CD4-positive, alpha-beta T cell (primary cell): Measurements from ENCODE around the gene HIGD1C. TPM values are rescaled to one million over a fixed set of nuclear protein-coding genes. Genes with fewer than 3 reads are reported as not detected.
"Not testable (repeated sequence)": the region's sequence is repeated elsewhere in the genome, so short reads cannot be mapped to it uniquely, and the experiment has no call there.

Source experiments
- ATAC-seq: fragments of 200-7000 bp; cut with Tn5 transposase; one replicate; pipeline ENCODE4 v1.10.0; 2022; ENCODE audit warnings: mild to moderate bottlenecking; ENCODE audit not compliant: poor library complexity
- CTCF ChIA-PET: fragments of 350-600 bp; sonication (Branson Sonifier 250); formaldehyde crosslinking; loops from one replicate; lab custom pipeline; 2021; ENCODE audit warnings: antibody characterized with exemption, inconsistent platforms; lab: Charles Lee
- POLR2A ChIA-PET: fragments of 350-600 bp; sonication (Branson Sonifier 250); formaldehyde crosslinking; loops from one replicate; lab custom pipeline; 2021; ENCODE audit warnings: antibody characterized with exemption, inconsistent platforms; lab: Charles Lee
- DNase-seq, 14 experiments: peaks; one replicate each; pipeline ENCODE4 v3.0.0-alpha.2; 2013 to 2020; ENCODE audit warnings: mixed read lengths in 2 of 14
- H3K27ac ChIP-seq, 2 donors: one replicate each; pipeline versions ENCODE4 v1.5.1 to v1.7.0; 2013; ENCODE audit warnings: low read length in 2 of 2, low read depth in 1 of 2, mild to moderate bottlenecking in 1 of 2
- H3K27me3 ChIP-seq, 2 experiments: 1 replicate in 1 of 2; 2 replicates in 1 of 2; pipeline versions ENCODE4 v1.6.1 to v1.7.0; 2013; ENCODE audit warnings: low read length in 2 of 2, control low read depth in 1 of 2, mild to moderate bottlenecking in 1 of 2, moderate library complexity in 1 of 2; ENCODE audit not compliant: insufficient read depth in 2 of 2, control insufficient read depth in 1 of 2
- H3K36me3 ChIP-seq: one replicate; pipeline ENCODE4 v1.6.1; 2013; ENCODE audit warnings: low read length, control low read depth; ENCODE audit not compliant: insufficient read depth
- H3K4me1 ChIP-seq: one replicate; pipeline ENCODE4 v1.6.1; 2013; ENCODE audit warnings: low read length, control low read depth; ENCODE audit not compliant: insufficient read depth
- H3K4me3 ChIP-seq: one replicate; pipeline ENCODE4 v1.5.1; 2013; ENCODE audit warnings: mild to moderate bottlenecking, low read length, moderate library complexity
- H3K9me3 ChIP-seq, 2 experiments: 1 replicate in 1 of 2; 2 replicates in 1 of 2; pipeline versions ENCODE4 v1.6.1 to v1.7.0; 2013; ENCODE audit warnings: low read length in 2 of 2, mild to moderate bottlenecking in 2 of 2, control low read depth in 1 of 2, moderate library complexity in 1 of 2; ENCODE audit not compliant: control insufficient read depth in 1 of 2, insufficient read depth in 1 of 2
- H3K27ac Mint-ChIP-seq: one replicate; pipeline ENCODE4 v1.8.0; 2020; ENCODE audit warnings: mixed read lengths
- H3K27me3 Mint-ChIP-seq: one replicate; pipeline ENCODE4 v1.8.0; 2021; ENCODE audit warnings: mixed read lengths
- H3K36me3 Mint-ChIP-seq: one replicate; pipeline ENCODE4 v1.8.0; 2021; ENCODE audit warnings: low read depth, mixed read lengths
- H3K4me1 Mint-ChIP-seq: one replicate; pipeline ENCODE4 v1.8.0; 2021; ENCODE audit warnings: low read depth, mixed read lengths
- H3K4me3 Mint-ChIP-seq: one replicate; pipeline ENCODE4 v1.8.0; 2020; ENCODE audit warnings: mild to moderate bottlenecking, mixed read lengths
- H3K9me3 Mint-ChIP-seq: one replicate; pipeline ENCODE4 v1.8.0; 2020; ENCODE audit warnings: mixed read lengths
- intact Hi-C, 2 experiments: fragments of 100-400 bp; cut with DNase I in 1 of 2; cut with micrococcal nuclease in 1 of 2; formaldehyde crosslinking; loops; one replicate each; pipeline versions ENCODE4 v1.15.1 to v1.9.0; 2023 to 2025; cut with DNase I, micrococcal nuclease
- total RNA-seq, 174 experiments: library from RNA in 2 of 174; stranded (reverse) in 2 of 174; gene quantifications; one replicate each; pipeline ENCODE4 v1.2.3 and lab custom pipeline; 2021 to 2026
- TF ChIP-seq, protein P1 (sequence below): fragments of 200-600 bp; IDR thresholded peaks from one replicate; pipeline ENCODE4 v1.8.0; 2022; ENCODE audit warnings: antibody characterized with exemption, mild to moderate bottlenecking

HIGD1C gene
- total RNA-seq, 2 experiments from 2014 or later: not detected

DNA sequence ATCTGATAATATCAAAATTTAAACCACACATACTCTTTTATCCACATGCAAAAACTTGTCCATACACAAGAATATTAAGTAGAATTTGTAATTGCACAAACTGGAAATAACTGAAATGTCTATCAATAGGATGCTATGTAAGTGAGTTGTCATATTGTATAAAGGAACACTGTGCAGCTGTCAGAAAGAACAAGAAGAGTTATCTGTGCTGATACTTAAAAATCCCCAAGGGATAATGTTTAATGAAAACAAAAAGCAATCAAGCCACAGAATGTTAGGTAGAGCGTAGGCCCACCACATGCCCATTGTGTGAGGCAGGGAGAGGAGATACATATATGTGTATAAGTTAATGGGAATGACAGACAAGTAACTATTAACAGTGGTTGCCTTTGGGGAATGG lies 25.9 kb upstream of the HIGD1C start:
- POLR2A ChIA-PET: no interaction called here
- Mint-ChIP-seq H3K4me1 (peaks cover 22% of the 10 kb centered on the region), H3K36me3 (no peaks in the 10 kb centered on the region), H3K4me3 (peak overlapping the region; percentile 5), H3K27ac (peak overlapping the region; percentile 18), H3K9me3 (no peaks in the 10 kb centered on the region), H3K27me3 (no peaks in the 10 kb centered on the region)
- H3K4me3 ChIP-seq: peak overlapping the region; percentile 47
- no peaks in the 10 kb centered on the region for H3K27me3 ChIP-seq
- CTCF ChIA-PET: no interaction called here
- no peaks in the 10 kb centered on the region for H3K36me3 ChIP-seq
- peaks cover 9% of the 10 kb centered on the region for H3K4me1 ChIP-seq
- no peak for ATAC-seq
- DNase-seq: no peak
- H3K27ac ChIP-seq: no peak overlapping the region
- TF ChIP-seq, protein P1, sequence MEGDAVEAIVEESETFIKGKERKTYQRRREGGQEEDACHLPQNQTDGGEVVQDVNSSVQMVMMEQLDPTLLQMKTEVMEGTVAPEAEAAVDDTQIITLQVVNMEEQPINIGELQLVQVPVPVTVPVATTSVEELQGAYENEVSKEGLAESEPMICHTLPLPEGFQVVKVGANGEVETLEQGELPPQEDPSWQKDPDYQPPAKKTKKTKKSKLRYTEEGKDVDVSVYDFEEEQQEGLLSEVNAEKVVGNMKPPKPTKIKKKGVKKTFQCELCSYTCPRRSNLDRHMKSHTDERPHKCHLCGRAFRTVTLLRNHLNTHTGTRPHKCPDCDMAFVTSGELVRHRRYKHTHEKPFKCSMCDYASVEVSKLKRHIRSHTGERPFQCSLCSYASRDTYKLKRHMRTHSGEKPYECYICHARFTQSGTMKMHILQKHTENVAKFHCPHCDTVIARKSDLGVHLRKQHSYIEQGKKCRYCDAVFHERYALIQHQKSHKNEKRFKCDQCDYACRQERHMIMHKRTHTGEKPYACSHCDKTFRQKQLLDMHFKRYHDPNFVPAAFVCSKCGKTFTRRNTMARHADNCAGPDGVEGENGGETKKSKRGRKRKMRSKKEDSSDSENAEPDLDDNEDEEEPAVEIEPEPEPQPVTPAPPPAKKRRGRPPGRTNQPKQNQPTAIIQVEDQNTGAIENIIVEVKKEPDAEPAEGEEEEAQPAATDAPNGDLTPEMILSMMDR: no peak
- H3K9me3 ChIP-seq: no peaks in the 10 kb centered on the region
- intact Hi-C loops: no loop called here

DNA sequence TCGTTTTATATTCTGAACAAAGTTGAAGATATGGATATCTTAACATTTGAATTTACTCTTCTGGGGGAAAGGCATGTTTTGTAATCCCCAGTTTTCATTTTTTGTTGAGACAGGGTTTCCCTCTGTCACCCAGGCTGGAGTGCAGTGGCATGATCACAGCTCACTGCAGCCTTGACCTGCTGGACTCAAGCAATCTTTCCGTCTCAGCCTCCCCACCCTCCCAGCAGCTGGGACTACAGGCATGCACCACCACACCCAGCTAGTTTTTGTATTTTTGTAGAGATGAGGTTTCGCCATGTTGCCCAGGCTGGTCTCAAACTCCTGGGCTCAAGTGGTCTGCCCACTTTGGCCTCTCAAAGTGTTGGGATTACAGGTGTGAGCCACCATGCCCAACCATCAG lies 25.4 kb upstream of the HIGD1C start:
- peak overlapping the region; percentile 47 for H3K4me3 ChIP-seq
- H3K27me3 ChIP-seq, H3K4me1 ChIP-seq, H3K9me3 ChIP-seq, H3K36me3 ChIP-seq, H3K36me3 Mint-ChIP-seq, H3K9me3 Mint-ChIP-seq, intact Hi-C loops, ATAC-seq, H3K4me3 Mint-ChIP-seq, POLR2A ChIA-PET, H3K27ac Mint-ChIP-seq, CTCF ChIA-PET, DNase-seq, H3K27ac ChIP-seq, H3K27me3 Mint-ChIP-seq: not testable (repeated sequence)
- peaks cover 22% of the 10 kb centered on the region for H3K4me1 Mint-ChIP-seq

DNA sequence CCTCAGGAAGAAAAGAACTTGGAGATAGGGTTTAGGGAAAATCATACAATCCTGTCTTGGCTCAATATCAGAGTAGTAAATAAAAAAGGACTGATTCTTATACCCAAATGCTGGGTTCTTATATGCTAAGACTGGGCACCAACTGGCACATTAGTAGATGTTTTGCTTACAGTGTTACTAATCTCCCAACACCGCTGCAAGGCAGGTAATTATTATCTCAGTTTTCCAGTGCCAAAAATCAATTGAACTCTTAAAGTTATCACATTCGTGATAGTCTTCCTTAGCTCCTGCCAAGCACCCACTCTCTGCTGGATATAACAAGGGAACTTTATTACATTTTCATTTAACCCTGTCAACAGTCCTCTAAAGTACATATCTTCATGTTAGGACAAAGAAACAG lies 25.0 kb upstream of the HIGD1C start:
- DNase-seq (no peak), ATAC-seq (no peak)
- no peaks in the 10 kb centered on the region for H3K9me3 ChIP-seq
- intact Hi-C loops: no loop called here
- Mint-ChIP-seq H3K27ac (no peak overlapping the region), H3K27me3 (no peaks in the 10 kb centered on the region), H3K36me3 (no peaks in the 10 kb centered on the region), H3K4me1 (peaks cover 22% of the 10 kb centered on the region), H3K4me3 (no peak overlapping the region), H3K9me3 (no peaks in the 10 kb centered on the region)
- ChIA-PET CTCF (no interaction called here), POLR2A (no interaction called here)
- H3K36me3 ChIP-seq: no peaks in the 10 kb centered on the region
- H3K27me3 ChIP-seq: no peaks in the 10 kb centered on the region
- H3K27ac ChIP-seq: no peak overlapping the region
- TF ChIP-seq, protein P1: no peak
- H3K4me1 ChIP-seq: peaks cover 9% of the 10 kb centered on the region
- peak overlapping the region; percentile 12 for H3K4me3 ChIP-seq

DNA sequence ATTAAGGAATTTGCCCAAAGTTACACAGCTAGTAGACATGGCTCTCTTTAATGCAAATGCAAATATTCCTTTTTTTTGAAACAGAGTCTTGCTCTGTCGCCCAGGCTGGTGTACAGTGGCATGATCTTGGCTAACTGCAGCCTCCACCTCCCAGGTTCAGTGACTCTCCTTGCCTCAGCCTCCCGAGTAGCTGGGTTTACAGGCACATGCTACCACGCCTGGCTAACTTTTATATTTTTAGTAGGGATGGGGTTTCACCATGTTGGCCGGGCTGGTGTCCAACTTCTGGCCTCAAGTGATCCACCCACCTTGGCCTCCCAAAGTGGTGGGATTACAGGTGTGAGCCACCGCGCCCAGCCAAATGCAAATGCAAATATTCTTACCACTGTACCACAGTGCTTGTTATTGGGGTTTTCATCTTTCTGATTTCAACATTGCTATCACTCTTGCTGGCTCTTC lies 24.5 kb upstream of the HIGD1C start:
- Mint-ChIP-seq H3K9me3 (no peaks in the 10 kb centered on the region), H3K27ac (no peak overlapping the region), H3K36me3 (no peaks in the 10 kb centered on the region), H3K4me1 (peaks cover 22% of the 10 kb centered on the region), H3K27me3 (no peaks in the 10 kb centered on the region), H3K4me3 (no peak overlapping the region)
- ATAC-seq (no peak), DNase-seq (no peak)
- TF ChIP-seq, protein P1: no peak
- H3K27ac ChIP-seq: no peak overlapping the region
- no peaks in the 10 kb centered on the region for H3K27me3 ChIP-seq
- no peaks in the 10 kb centered on the region for H3K9me3 ChIP-seq
- H3K36me3 ChIP-seq: no peaks in the 10 kb centered on the region
- CTCF ChIA-PET: no interaction called here
- H3K4me3 ChIP-seq: peak overlapping the region; percentile 12
- peaks cover 9% of the 10 kb centered on the region for H3K4me1 ChIP-seq
- POLR2A ChIA-PET: no interaction called here
- intact Hi-C loops: no loop called here
